ENCODE results near the gene ASAP3. TPM values are rescaled to one million over a fixed set of nuclear protein-coding genes. Genes with fewer than 3 reads are reported as not detected.

Gene ASAP3
- total RNA-seq, 1 donor from 2014 or later, result 40.1 TPM

DNA sequence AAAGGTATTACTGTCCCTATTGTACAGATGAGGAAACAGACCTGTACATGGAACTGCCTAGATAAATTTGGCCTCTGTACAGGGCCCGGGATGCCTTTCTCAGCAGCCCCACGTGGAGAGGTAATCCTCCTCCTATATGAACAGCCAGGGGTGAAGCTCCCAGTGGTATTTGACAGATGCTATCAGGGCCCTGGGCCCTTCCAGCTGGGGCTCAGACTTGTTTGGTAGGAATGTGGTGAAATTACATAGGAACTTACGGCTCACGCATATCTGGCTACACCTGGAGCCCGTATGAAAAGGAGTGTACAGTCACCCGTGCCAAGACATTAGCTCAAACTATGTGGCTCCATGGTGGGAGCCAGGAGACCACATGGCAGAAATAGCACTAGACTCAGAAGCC, 34.7 kb downstream of the ASAP3 start:
- no peak for DNase-seq (ENCODE audit: low spot score)

DNA sequence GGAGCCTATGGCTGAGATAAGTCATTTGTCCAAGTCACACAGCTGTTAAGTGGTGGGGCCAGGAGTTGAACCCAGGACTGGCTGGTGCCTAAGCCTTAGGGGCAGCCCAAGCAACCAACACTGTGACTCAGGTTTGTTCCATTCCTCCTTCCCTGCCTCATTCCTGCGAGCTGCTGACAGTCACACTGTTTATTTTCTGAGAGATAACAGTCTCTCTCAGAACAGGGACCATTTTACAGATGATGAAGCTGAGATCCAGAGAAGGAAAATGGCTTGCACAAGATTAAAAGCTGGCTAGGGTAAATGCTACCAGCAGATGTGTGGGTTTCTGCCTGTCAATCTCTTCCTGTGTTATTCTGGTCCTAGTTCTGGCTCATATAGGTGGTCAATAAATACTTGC, 35.1 kb downstream of the ASAP3 start:
- DNase-seq (ENCODE audit: low spot score), result no peak

DNA sequence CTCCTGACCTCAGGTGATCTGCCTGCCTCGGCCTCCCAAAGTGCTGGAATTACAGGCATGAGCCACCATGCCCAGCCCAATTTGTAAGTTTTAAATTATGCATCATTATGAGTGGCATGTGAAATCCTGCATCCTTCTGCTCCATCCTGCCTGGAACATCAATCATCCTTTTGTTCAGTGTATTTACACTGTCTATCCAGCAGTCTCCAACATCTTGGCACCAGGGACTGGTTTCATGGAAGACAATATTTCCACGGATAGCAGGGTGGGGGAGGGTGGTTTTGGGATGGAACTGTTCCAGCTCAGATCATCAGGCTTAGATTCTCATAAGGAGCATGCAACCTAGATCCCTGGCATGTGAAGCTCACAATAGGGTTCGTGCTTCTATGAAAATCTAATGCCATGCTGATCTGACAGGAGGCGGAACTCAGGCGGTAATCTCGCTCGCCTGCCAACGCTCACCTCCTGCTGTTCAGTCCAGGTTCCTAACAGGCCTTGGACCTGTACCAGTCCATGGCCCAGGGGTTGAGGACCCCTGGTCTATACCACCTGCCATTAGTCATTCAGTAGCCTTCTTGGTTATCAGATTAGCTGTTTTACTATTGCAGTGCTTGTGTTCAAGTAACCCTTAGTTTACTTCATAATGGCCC, 37.2 kb downstream of the ASAP3 start:
- DNase-seq (ENCODE audit: low spot score), result no peak

DNA sequence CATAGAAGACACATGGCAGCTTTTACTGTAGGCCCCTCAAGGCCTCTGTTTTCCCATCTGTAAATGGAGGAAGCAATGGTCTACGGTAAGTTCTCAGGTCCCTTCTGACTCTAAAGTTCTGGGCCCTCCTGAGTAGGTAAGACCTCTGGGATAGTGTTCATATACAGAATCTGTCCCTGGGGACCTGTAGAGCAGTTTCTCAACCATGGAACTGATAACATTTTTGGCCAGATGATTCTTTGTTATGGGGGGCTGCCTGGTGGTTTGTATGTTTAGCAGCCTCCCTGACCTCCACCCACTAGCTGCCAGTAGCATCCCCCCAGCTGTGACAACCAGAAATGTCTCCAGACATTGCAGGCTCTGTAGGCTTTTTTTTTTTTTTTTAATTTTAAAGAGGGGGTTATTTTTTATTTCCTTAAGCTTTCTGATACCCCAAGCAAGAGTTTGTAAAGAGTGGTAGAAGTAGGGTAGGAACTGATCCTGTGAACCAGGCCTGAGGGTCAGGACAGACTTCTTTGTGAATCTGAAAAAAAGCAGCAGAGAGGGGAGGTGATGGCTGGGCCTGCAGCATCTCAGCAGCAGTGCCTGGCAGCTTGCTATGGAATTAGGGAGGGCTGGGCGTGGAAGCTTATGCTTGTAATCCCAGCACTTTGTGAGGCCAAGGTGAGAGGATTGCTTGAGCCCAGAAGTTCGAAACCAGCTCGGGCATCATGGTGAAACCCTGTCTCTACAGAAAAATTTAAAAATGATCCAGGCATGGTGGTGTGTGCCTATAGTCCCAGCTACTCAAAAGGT, 39.2 kb downstream of the ASAP3 start:
- DNase-seq (ENCODE audit: low spot score), result no peak

DNA sequence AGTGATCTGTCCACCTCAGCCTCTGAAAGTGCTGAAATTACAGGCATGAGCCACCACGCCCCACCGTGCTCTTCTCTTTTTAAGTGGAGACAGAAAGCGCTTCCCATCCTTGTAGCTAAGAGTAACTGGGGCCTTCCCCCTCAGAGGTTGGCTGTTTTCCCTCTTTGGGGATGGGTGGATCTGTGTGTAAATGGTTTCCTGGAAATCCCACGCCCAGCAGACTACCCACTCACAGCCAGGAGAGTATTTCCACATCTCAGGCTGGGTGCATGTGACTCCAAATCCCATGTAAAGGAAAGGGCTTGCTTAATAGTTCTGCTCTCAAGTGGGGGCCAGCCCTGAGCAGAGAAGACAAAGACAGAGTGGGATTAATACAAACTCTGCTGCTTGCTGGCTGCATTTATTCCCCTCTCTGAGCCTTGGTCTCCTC, 39.9 kb downstream of the ASAP3 start:
- DNase-seq (ENCODE audit: low spot score), result peak; percentile 64

DNA sequence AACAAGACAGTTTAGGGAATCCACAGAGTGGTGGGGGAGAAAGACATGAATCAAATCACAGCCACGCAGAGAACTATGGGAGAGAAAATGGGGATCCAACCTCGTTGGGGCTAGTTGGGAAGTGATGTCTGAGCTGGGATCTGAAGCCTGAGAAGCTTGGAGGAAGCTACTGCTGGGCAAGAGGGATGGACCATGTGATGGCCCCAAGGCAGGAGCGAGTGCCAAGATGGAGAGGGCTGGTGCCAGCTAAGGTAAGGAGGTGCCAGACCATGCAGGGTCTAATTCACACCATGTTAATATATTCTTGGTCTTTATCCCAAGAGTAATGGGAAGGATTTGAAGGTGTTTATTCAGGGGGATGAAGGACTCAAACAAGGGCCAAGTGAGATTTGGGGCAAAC, 41.2 kb downstream of the ASAP3 start:
- no peak for DNase-seq (ENCODE audit: low spot score)

DNA sequence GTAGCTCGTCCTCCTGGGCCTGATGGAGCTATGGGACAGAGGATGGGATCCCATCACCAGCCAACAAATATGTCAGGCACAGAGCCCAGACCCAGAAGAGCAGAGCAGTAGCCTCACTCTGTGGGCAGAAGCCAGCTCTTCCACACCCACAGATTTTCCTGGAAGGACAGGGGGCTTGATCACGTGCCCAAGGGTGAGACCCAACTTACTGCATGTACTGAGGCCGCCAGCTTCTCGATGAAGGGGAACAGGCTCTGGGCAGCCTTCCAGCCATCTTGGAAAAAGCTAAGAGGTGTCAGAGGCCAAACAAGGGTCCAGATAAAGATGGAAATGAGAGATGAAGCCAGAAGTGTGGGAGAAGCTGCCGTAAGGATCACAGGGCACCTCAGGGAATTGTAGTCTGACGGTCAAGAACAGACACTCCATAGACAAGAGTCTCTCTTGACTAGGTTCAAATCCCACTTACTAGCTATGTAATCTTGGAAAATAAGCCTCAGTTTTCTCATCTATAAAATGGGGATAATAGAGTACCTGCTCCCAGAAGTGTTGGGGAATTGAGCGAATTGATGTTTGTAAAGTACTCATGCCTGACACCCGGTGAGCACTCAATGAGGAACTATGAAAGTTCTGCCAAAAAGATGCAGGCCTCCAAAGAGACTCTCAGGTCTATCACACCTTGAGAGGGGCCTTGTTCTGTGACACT, 42.4 kb downstream of the ASAP3 start:
- no peak for DNase-seq (ENCODE audit: low spot score)

DNA sequence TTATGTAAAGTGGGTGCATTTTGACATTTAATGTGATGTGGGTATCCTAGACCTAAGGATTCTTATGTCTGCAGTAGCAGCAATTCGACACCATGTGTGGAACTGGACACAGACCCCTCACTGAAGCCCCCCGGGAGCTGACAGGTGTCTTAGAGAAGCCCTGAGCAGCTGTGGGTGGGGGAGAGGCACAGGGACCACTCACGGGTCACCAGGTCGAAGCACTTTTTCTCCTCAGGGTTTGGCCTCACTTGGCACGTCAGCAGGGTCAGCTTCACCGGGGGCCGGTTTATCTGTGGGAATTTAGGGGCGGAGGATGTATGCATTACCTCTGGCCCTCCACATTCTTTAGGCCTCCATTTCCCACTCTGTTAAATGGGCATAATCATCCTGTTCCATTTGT, 45.4 kb downstream of the ASAP3 start:
- no peak for DNase-seq (ENCODE audit: low spot score)

DNA sequence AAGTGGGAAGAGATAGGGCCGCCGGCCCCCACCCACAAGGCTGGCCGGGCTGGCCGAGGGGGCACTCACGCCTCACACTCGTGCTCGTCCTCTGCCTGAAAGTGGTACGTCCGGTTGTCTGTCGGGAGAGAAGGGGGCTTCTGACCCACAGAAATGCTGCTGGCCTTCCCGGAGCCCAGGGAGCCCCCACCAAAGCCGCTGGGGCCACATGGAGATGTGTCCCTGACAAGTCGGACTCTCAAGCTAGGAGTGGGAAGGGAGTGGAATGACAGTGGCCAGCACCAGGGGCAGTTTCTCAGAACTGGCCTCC, 46.7 kb downstream of the ASAP3 start:
- DNase-seq (ENCODE audit: low spot score), result no peak

DNA sequence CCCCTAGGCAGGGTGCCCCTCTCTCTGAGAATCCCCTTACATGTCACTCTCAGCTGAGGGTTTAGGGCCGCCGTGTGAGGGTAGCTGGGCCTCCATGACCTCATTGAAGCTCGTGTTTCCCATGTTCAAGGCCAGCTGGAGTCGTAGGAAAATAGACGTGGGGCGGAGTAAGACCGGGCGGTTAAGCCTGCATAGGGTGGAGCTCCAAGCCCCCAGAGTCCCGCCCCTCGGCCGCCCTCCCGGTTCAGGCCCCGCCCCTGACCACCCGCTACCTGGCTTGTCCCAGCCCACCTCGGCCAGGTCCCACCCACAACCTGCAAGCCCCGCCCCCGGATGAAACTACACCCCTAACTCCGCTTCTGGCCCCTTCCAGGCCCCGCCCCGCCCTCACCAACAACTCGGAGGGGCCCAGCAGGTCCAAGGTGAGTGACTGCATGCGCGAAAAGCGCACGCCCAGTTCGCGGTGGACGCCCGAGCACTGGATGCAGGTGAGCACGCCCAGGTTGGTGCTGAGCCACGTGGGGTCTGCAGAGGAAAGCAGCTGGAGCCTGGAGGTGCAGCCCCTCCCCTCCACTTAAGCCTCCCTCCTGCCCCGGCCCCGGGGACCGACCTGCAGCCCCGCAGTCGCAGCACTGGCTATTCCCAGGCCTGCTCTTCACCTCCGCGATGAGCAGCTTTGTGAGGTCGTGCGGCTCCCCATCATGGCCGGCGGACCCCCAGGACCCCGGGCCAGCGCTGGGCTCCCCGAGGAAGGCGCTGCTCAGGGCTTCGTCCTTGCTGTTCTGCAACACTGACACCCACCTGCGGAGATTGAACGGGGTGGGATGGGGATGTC, 47.2 kb downstream of the ASAP3 start:
- DNase-seq (ENCODE audit: low spot score), result no peak

DNA sequence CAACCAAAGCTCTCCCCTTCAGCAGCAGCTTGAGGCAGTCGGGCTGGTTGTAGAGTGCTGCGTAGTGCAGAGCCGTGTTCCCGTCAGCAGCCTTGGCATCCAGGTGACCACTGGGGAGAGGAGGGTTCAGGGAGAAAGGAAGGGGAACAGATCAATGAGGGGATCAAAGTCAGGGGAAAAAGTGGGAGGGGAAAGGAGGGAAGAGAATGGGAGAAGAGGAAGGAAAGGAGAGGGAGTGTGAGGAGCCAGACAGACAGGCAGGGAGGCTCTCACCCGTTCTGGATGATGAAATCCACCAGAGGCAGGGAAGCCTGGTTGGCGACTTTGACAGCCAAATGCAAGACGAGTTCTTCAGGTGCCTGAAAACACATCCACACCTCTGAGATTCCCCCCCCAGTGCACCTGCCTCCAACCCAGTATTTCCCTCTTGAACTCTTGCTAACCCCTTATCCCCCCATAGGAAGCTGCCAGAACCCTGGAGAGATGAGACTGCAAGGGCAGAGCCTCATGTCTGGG, 49.7 kb downstream of the ASAP3 start:
- DNase-seq (ENCODE audit: low spot score), result no peak

DNA sequence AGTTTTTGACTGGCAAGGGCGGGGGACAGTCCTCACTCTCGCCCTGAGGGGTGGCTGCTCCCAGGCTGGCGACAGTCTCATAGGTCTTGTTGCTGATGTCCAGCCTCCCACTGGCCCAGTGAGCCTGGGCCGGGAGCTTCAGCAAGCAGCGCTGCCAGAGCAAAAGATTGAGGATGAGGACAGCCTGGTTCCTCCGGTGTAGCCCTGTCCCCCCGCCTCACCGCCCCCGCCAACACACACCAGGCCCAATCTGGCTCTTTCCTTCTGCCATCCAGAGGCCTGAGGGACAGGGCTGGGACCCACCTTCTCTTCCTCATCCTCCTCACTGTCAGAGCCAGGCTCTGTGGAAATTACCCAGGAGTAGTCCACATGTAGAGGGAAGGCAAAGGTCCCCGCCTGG, 50.9 kb downstream of the ASAP3 start:
- DNase-seq (ENCODE audit: low spot score), result no peak

DNA sequence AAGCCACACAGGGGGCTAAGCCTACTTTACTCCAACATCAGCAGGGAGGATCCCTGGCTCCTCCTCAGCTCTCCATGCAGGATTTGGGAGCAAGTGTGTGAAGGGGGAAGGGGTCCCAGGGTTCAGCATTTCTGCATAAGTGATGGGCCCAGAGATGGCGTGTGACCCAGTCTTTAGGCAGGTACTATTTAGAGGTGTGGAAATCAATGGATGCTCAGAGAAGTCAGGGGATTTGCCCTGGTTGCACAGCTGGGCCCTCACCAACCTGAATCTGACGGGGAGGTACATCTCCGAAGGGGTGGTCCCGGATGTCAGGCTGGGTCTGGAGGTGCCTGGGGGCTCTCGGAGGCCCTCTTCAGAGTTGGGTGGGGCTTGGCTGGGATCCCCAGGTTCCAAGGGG, 52.5 kb downstream of the ASAP3 start:
- no peak for DNase-seq (ENCODE audit: low spot score)

DNA sequence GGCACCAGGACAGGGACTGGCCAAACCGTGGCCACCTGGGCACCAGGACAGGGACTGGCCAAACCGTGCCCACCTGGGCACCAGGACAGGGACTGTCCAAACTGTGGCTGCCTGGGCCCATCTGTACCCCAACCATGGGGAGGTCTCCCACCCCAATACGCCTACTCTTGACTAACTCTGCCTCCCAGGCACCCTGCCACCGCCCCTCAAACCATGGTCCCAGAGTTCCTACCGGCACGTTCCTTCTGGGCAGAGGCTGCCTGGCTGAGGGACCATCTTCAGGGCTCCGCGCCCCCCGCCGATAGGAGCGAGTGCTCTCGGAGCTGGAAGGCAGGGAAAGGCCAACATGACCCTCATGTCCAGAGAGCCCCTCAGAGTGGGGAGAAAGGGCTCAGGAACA, 53.2 kb downstream of the ASAP3 start:
- no peak for DNase-seq (ENCODE audit: low spot score)

DNA sequence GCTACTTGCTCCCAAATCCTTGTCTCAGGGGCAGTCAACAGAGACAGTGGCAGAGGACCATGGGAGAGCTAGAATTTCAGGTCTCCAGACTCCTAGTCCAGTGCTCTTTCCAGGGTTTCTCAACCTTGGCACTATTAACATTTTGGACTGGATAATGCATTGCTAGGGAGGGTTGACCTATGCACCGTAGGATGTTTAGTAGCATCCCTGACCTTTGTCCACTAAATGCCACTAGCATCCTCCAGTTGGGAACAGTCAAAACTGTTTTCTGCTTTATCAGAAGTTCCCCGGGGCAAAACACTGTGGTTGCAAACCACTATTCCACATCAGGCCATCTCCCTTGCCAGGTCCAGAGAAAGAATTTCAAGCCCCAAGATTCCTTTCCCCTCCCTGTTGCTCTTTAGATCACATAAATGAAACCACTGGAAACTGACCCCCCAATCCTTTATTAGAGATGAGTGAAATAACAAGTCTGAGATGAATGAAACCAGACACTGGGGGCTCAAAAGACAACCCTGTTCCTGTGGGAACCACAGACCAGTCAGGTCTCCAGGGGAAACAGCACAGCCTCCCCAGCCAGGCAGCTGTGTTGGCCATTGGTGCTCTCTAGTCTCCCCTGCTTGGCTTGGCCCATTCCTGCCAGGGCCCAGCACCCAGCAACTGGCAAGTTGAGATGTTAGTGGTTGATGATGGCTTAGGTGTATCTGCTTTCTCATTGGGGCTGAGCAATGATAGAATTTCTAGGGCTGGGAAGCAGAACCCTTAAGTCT, 55.7 kb downstream of the ASAP3 start:
- no peak for DNase-seq (ENCODE audit: low spot score)

DNA sequence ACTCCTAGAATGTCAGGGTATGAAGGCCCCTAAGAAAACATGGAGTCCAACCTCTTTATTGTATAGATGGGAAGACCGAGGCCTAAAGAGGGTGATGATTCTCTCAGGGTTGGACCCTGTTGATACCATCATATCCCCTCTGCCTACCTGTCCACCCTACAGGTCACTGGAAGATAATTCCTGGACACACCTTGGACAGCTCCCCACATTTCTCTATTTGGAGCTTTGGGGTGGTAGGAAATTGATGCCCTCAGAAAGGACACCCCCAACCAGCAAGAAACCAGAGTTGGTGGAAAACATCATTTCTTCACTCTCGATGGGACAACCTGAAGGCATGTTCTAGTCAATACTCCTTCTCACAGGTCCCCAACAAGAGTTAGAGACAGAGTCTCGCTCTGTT, 56.4 kb downstream of the ASAP3 start:
- DNase-seq (ENCODE audit: low spot score), result no peak

DNA sequence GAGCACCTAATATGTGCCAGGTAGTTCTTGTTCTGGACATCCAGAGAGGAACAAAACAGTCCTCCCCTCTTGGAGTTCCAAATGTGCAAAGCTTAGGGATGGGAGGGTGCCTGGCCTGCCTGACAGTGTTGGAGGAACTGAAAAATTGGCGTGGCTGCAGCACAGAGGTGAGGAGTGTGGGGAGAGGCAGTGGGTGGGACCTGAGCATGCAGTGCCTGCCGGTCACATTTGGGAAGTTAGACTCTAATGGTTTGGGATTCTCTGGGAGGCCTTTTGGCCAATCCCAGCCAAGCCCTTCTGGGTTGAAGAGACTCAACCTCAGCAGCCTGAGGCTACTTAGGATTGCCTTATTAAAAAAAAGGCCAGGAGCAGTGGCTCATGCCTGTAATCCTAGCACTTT, 57.2 kb downstream of the ASAP3 start:
- DNase-seq (ENCODE audit: low spot score), result no peak

DNA sequence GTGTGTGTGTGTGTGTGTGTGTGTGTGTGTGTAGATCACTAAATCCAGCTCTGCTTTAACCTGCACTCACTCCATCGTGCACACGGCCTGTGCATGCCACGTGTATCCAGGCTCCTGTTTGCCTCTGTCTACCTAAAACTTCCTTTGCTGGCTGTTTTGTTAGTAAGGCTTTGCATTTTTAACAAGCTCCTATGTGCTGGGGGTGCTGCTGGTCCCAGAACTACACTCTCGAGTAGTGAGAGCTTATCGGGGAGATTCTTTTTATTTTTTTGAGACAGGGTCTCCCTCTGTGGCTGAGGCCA, 58.8 kb downstream of the ASAP3 start:
- DNase-seq (ENCODE audit: low spot score), result no peak

DNA sequence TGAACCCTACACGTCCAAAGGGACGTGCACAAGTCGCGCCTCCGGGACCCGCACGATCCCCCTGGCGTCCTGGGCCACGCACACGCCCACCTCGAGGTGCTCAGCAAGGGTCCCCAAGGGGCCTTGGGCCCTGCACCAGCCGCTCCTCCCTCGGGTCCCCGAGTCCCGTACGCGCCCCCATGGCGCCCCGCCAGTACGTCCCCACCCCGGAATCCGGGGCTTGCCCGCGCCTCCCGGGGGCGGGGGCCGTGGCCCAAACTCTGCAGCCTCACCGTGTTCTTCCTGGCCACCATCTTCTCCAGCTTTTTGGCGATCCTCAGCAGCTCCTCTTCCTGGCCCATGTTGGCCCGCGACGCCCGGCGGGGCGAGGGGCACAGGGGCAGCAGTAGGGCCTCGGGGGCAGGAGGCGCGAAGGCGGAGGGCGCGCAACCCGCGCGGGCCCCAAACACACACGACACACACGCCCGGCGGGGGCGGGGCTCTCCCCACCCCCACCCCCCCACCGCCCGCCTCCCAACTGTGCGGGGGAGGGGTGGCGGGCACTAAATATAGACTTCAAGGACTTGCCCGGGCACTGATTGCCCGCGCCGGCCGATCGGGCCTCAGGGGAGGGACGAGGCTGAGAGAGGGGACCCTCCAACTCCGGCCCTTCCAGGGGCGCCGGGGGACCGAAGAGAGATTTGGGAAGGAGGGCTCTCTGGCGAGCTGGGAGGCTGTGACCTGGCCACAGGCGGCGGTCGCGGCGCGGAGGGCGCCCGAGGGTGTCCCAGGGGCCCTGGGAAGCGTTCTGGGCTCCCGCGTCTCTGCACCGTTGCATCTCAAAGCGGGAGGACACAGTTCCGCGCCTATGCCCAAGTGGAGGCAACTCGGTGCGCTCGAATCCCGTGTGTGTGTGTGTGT, 59.4 kb downstream of the ASAP3 start, which contains the start of gene TCEA3:
Gene TCEA3 (minus strand): TSS at position 456 of the 900 bp plus-strand sequence. CDS start 115 bp downstream, at position 341.
- DNase-seq (ENCODE audit: low spot score), result no peak
